Measurements from ENCODE around the gene KRTAP4-12.
"Not testable (repeated sequence)": the region's sequence is repeated elsewhere in the genome, so short reads cannot be mapped to it uniquely, and the experiment has no call there.

The KRTAP4-12 gene

DNA sequence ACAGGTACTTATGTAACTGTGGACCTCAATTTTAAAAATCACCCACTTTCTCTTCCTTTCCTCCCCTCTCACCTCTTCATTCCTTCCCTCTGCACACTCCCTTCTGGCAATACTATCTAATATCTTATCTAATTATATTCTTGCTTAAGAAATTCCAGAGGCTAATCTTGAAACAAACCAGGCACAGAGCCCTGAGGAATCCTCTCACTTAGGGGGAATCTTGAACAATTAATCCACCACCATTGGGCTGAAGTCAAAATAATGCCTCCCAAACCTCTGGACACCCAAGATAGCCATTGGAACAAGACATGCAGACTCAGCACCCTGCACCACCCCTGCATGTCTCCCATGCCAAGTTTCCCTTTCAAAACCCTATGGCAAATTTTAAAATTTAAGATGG, 17.4 kb upstream of the KRTAP4-12 start:
- TF ChIP-seq, protein P1, sequence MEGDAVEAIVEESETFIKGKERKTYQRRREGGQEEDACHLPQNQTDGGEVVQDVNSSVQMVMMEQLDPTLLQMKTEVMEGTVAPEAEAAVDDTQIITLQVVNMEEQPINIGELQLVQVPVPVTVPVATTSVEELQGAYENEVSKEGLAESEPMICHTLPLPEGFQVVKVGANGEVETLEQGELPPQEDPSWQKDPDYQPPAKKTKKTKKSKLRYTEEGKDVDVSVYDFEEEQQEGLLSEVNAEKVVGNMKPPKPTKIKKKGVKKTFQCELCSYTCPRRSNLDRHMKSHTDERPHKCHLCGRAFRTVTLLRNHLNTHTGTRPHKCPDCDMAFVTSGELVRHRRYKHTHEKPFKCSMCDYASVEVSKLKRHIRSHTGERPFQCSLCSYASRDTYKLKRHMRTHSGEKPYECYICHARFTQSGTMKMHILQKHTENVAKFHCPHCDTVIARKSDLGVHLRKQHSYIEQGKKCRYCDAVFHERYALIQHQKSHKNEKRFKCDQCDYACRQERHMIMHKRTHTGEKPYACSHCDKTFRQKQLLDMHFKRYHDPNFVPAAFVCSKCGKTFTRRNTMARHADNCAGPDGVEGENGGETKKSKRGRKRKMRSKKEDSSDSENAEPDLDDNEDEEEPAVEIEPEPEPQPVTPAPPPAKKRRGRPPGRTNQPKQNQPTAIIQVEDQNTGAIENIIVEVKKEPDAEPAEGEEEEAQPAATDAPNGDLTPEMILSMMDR (IDR thresholded peaks at IDR 0.05; ENCODE audit: low read depth, low read length), result no peak
- H3K4me3 ChIP-seq (ENCODE audit: low read depth, low read length), result no peak overlapping the region

DNA sequence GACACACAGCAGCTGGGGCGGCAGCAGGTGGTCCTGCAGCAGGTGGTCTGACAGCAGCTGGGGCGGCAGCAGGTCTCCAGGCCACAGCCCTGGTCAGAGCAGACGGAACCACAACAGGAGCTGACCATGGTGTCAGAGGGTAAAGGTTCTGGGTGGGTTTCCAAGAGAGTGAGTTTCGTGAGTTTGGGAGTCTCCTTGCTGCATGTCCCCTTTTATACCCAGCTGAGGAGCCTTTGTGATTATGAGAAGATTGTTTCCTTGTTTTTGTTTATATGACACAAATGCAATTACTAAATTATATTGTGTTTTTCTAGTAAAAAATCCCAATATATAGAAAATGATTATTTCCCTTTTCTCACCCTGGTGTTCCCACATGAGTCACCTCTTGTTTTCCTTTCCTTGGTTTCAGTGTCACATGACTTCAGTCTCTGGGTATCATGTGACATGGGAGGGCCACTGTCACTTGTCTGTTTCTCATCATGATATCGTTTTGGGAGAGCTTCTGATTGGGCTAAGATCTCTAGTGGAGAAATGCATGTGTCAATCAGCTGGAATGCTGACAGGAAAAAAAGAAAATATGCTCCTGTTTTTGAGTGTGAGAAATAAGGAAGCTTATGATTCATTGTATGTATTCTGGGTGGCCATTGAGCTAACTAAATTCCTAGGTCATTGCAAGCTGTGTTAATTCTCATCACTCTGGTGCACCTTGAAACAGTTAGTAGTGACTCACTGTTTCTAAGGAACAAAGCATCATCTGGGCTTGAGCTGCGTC, 16.6 kb upstream of the KRTAP4-12 start, which contains the start of gene KRTAP4-6:
Gene KRTAP4-6 (minus strand): TSS at position 185 of the 772 bp plus-strand sequence. CDS start 57 bp downstream, at position 128.
- no peak within 1 kb of the TSS for H3K4me3 ChIP-seq (ENCODE audit: low read depth, low read length)
- TF ChIP-seq, protein P1 (IDR thresholded peaks at IDR 0.05; ENCODE audit: low read depth, low read length), result no peak

DNA sequence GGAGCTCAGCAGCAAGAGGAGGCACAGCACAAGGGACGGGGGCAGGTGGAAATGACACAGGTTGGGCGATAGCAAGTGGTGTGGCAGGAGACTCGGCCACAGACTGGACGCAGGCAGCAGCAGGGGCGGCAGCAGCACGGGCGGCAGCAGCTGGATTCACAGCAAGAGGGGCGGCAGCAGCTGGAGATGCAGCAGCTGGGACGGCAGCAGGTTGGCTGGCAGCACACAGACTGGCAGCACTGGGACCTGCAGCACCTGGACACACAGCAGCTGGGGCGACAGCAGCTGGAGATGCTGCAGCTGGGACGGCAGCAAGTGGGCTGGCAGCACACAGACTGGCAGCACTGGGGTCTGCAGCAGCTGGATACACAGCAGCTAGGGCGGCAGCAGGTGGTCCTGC, 15.9 kb upstream of the KRTAP4-12 start:
- H3K4me3 ChIP-seq (ENCODE audit: low read depth, low read length), result not testable (repeated sequence)

DNA sequence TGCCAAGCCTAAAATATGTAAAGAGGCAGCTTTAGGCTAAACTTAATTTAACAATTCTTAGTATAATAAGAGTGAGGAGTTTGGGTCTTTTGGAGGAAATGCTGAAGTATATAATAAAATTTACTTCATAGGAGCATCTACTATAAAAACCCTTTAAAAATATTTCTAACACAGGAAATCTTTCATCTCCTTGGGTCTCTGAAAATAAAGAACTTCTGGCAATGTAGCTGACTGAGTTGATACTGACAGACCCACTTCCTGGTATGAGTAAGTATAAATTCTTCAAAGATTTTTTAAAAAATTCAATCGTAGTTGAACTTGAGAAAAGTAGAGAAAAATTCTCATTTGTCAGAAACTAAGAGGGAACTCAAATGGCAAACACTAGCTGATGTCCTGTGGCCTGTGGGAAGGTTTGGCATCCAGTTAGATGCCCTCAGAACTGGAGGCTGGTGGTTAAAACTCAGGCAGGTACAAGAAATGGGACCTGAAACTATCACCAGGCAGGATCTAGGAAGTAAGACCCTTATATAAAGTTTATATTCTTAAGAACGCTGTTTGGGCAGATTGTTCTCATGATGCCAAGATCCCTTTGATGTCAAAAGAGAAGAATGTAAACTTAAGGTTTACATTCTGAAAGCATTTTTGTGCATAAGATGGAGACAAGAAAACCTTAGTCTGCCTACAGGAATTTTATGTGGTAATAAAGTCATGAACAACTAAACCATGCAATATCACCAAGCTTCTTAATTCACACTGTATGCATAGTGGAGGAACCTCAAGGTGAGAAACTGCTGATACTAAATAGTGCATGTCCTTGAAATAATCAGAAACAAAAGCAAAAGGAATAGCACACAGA, 10.1 kb upstream of the KRTAP4-12 start:
- TF ChIP-seq, protein P1 (IDR thresholded peaks at IDR 0.05; ENCODE audit: low read depth, low read length), result no peak

DNA sequence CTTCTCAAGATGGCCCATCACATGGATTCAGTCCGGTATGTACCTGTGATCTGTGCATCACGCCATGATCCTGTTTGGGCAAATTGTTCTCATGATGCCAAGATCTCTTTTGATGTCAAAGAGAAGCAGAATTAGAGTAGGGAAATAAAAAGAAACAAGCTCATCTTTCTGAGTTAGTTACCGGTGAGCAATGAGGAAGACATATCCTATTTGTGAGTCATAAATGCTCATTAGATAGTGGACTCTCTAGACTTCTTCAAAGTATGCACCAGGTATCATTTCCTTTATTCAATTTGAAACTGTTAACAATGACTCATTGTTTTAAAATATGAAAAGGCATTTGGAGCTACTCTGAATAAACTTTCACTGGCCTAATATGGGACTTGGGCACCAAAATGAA, 8.0 kb upstream of the KRTAP4-12 start:
- no peak overlapping the region for H3K4me3 ChIP-seq (ENCODE audit: low read depth, low read length)
- TF ChIP-seq, protein P1 (IDR thresholded peaks at IDR 0.05; ENCODE audit: low read depth, low read length), result no peak

More for the DNA sequence above, 10.1 kb upstream of the KRTAP4-12 start:
- H3K4me3 ChIP-seq (ENCODE audit: low read depth, low read length), result no peak overlapping the region

DNA sequence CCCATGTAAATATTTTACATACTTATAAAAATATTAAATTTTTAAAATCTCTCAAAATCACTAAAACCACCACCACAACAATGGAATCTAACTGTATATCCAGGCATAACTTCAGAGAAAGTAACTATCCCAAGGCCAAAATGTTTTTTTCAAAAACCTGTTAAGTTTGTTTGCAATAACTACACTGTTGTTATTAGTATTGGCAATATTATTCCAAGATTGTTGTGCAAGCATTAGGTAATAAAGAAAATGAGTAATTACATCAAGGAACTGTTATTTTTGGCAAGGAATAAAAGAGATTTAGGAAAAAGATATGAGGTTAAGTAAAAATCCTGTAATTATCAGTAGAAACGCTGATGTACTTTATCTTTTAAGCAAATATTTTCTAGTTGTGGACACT, 3.4 kb upstream of the KRTAP4-12 start:
- TF ChIP-seq, protein P1 (IDR thresholded peaks at IDR 0.05; ENCODE audit: low read depth, low read length), result no peak
- H3K4me3 ChIP-seq (ENCODE audit: low read depth, low read length), result no peak overlapping the region

DNA sequence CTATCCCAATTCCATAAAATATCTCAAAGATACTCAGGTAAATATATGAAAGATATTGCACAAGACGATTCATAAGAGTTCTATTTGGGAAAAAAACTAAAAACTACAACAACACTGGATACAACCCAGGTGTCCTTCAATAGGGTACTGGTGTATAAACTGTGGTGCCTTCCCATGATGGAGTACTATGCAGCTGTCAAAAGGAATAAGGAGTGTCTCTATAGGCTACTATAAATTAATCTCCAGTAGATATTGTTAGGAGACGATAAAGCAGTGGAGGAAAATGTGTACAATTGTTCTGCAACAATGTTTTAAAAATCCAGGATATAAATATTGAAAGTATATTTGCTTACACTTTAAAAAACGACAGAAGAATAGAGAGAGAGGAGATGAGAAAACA, 2.4 kb upstream of the KRTAP4-12 start:
- H3K4me3 ChIP-seq (ENCODE audit: low read depth, low read length), result no peak overlapping the region
- TF ChIP-seq, protein P1 (IDR thresholded peaks at IDR 0.05; ENCODE audit: low read depth, low read length), result no peak

All from WI38 (cell line).